Activated gamma-delta T cell treated with Interleukin-2 at 50 U/mL for 16 hours (primary cell): ENCODE measurements around the gene ANKH.
"Not testable (repeated sequence)": the region's sequence is repeated elsewhere in the genome, so short reads cannot be mapped to it uniquely, and the experiment has no call there.

Experiments used
- DNase-seq: peaks from one replicate; pipeline ENCODE4 v3.0.0-alpha.2; 2020

The ANKH gene

DNA sequence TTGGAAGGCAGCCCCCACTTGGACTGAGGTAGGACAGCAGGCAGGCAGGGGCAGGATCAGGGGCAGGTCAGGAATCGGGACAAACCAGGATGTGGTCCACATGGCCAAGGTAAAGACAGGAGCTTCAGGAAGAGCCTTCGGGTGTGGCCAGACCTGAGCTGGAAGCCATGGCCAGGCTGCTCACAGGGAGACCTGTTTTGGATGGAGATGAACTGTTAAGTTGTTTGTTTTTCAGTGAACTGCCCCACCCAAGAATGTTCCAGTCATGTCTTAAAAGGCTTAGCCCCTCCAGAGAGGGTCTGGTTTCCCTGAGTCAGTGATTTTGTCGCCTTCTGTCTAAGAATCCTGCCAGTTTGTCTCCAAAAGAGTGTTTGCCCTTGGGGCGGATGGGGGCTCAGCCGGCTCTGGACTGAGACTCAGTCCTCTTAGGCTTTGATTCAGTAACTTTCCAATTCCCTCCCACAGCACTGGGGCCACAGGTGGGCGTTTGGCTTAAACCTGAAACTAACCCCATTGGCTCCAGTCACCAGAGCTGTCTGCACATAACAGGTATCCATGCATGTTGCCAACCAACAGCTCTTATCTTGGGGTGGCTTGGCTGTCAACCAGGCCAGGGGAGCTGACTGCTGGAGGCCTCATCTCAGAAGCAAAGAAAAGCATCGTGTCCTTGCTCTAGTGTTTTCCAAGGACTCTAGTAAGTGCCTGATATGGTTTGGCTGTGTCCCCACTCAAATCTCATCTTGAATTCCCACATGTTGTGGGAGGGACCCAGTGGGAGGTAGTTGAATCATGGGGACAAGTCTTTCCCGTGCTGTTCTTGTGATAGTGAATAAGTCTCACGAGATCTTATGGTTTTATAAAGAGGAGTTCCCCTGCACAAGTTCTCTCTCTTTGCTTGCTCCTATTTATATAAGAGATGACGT, 11.3 kb upstream of the ANKH start:
- DNase-seq, result no peak

DNA sequence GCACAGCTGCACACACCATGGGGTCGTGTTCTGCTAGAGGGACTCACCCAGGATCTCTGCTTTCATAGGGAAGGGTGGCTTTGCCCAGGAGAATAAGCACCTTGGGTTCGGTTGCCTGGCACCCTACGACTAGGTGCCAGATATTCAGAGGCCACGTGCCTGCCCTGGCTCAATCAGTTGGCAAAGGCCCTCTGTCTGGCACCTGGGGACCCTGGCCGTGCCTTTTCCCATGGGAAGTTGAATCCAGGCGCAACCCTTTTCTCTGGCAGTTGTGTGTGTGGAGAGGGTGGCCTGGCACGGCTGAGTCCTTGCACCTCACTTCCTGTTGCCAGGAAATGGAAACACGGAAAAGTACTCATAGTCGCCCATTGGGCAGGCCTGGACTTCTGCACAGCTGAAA, 10.2 kb upstream of the ANKH start:
- DNase-seq, result no peak

DNA sequence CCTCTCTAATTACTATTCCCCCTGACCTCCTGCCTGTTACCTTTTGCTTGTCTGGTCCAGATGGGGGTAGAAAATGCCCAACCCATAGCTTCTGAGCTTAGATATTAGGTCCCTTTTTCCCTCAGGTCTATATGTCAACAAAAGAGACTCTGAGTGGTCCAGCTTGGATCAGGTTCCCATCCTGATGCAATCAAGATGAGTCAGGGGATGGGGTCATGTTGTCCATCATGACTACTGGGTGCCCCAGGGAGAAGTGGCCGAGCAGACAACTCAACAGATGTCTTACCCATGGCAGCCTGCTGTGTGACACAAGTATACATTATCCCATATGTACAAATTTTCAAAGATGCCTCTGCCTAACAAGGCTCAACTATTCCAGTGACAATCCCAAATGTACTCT, 9.1 kb upstream of the ANKH start:
- DNase-seq, result no peak

DNA sequence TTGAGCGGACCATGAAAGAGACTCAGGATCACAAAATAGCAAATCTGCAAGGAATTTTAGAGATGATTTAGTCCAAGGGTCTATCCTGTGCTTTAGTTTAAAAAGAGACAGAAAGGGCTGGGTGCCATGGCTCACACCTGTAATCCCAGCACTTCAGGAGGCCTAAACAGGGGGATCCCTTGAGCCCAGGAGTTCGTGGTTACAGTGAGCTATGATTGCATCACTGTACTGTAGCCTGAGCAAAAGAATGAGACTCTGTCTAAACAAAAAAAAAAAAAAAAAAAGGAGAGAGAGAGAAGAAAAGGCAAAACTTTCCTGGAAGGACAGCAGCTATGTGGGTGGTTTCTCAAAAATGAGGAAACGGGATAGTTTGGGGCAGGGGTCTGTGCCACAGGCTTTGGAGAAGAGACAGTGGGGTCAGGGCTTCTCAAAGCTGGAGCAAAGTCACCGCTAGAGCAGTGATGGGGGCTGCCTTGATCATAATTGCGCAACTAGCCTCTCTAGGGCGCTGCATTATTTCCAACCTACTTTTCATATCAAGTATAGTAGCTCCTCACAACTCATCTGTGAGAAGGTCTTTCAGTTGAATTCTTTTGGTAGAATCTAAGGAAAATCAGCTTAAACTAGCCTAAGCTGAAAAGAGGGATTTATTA, 8.5 kb upstream of the ANKH start:
- no peak for DNase-seq

DNA sequence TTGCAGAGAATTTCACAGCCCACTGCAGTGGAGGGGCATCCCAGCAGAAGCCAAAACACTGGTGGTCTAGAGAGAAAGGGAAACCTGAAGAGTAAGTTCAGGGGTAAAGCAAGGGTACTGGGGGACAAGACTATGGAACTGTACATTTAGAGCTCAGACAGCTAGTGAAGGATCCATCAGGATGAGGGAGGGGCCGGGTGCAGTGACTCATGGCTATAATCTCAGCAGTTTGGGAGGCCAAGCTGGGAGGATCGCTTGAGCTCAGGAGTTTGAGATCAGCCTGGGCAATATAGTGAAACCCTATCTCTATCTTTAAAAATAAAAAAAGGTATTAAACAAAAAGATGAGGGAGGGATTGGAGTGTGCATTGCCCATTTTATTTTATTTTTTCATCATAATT, 7.8 kb upstream of the ANKH start:
- DNase-seq, result no peak

DNA sequence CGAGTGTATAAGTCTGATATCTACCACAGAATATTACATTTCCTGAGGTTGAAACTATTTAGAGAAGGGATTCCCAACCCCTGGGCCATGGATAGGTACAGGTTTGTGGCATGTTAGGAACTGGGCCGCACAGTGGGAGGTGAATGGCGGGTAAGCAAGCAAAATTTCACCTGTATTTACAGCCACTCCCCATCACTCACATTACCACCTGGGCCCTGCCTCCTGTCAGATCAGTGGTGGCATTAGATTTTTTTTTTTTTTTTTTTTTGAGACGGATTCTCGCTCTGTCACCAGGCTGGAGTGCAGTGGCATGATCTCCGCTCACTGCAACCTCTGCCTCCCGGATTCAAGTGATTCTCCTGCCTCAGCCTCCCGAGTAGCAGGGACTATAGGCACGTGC, 6.6 kb upstream of the ANKH start:
- not testable (repeated sequence) for DNase-seq

DNA sequence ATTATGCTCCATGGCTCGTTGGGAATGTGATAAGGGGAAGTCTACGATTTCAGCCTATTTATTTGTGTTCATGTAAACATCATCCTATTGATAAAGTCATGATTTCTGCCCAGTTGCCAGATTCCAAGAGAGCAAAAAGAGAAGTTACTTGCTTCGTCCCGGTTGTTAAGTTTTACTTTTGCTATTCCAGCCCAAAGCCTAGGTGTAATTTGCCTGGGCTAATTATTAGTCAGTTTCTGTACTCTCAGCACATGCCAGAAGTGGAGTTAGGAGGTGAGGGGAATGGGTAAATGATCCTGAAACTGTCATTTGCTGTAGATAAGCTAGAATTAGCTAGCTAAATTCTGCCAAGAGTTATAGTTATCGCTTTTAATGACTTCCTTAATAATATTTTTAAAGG, 4.5 kb upstream of the ANKH start:
- DNase-seq, result no peak

DNA sequence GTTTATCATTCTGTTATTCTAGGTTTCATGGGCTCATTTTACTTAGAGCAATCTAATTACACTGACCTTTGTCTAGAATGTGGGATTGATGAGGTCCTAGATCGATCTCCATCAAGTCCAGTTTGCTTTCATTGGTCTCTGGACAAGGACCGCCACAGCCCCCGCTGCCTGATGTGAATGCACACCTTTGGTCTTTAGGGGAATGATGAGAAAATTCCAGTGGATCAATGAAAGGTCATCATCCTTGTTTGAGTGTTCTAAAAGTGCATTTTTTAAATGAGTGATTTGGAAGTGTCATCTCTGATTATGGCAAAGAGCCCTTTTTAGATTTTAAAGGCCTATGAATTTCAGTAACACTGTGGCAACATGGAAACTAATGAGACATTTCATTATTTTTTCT, 2.2 kb upstream of the ANKH start:
- no peak for DNase-seq

DNA sequence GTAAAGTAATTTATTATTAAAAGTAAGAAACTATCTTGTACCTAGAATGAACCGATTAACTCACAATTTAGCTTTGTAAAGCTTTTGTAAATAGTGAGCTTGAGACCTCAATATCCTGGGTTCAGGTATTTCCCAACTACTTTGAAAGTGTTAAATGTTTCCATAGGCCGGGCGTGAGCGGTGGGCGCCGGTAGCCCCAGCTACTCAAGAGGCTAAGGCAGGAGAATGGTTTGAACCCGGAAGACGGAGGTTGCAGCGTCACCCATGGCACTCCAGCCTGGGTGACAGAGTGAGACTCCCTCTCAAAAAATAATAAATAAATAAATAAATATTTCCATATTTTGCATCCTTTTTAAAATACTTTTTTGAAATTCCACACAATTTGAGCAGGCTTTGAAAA, 1.5 kb upstream of the ANKH start:
- no peak for DNase-seq

DNA sequence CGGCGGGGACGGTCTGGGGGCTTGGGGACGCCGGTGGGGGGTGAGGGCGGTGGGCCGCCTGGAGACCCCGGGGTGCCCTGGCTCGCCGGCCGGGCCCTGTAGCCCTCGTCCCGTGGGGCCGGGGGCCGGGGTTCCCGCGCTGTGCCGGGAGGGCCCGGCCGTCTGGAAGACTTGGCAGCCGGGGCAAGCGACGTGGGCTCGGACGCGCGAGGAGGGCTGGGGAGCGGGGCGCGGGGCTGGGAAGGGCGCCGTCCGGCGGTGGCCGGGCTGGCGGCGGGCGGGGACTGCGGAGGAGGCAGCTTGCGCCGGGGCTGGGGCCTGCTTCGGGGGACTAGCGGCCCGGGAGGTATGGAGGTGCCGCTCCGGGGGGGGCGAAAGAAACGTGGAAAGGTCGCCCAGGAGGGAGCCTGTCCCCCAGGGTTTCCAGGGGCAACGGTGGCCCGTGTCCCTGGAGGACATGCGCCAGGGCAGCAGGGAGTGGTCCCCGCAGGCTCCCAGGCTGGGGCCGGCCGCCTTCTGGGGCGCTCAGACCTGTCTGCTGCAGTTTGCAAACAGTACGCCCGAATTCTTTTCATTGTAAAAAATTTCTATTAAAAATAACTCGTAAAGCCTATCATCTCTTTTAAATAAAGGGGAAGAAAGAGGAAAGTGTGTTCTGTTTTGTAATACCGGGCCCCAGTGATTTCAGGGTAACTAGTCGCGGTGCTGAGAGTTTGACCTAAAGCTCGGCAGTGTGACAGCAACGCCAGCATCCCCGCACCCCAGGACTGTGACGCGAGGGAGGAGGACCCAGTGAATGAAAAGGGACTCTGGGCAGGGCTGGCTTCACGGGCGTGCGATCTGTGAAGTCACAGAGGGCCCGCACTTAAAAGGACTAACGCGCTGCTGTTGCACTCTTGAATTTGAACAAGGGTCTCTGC, 752 bp upstream of the ANKH start:
- DNase-seq, result peak; percentile 51

DNA sequence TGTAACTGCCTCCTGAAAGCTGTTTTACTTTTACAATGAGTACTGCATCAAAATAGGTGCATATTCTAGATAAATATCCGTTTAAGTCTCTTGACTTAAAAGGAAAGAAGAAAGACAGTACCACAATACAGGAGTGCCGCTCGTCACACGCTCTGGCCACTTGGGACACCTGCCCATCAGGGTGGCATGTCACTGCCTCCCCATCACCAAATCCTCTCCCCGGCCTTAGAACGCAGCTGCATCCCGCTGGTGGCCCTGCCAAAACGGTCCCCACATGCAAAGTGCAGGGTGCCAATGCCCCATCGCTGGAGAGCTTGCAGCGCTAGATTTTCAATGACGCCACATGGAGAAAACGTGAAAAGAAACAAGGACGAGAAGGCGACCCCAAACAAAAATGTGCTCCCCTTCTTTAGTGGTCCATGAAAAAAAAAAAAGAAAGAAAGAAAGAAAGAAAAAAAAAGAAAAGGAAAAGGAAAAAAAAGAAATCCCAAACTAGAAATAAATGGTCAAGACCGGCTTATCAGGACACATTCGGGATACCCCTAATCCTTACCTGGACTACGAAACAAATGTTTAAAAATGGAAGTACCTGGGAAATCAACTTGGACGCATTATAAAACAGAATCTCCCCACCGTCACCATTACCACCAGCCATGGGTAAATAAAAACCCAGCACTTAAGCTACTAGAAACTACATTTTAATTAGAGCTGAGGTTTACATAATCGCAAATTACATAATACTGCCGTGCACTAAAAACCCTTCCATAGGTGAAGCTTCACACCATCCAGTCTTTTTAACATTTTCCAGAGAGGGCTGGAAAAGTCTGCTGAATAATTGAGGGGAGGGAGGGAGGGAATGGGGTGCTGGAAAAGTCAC, 1.0 kb downstream of the ANKH start:
- peak; percentile 12 for DNase-seq

DNA sequence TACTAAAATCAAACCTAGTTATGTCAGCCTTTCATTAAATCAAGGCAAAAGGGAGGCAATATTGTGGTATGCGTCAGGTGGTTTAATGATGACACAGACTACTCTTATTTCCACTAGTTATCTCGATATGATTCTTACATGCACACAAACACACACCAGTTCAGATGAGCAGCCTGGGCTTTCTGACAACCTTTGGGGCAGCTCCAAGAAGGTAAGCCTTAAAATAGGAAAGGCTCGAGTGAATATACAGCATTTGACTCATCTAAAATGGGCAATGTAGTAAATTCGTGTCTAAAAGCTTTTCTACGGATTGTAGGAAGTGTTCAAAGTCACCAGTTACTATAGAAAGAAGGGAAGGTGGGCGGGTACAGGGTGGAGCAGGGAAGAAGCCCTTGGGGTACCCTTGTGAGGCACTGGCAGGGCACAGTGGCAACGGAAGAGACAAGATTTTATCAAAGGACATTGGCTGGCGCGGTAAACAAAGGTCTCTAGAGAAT, 1.9 kb downstream of the ANKH start:
- DNase-seq, result no peak

DNA sequence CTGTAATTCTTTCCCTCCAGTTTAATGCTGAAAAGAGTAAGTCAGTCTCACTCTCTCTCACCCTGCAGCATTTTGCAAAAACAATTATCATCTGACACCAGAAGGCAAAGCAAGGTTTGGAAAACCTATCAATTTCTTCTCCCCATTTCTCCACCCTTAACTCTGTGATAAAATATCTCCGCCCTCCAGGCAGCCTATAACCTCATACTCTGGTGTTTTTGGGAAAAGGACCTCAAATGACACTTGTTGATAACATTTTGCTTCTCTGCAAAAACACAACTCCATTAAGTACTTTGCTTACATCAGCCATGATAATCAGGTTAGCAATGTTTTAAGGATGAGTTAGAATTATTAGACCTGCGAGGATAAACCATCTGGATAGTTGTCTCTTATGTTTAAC, 2.3 kb downstream of the ANKH start:
- DNase-seq, result no peak

DNA sequence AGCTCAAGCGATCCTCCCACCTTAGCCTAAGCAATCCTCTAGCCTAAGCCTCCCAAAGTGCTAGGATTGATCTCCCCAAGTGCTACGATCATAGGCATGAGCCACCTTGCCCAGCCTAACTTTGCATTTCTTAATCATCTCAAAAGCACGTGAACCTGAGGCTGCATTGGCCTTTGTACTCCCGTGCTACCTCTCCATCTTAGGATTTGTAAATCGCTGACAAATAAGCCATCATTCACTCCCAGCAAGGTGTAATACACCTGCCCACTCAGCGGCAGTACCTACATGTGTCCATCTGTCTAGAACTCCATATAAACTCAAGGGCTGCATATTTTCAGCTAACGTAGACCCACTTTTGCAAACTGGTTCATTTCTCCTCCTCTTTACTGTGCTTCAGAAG, 2.8 kb downstream of the ANKH start:
- no peak for DNase-seq

DNA sequence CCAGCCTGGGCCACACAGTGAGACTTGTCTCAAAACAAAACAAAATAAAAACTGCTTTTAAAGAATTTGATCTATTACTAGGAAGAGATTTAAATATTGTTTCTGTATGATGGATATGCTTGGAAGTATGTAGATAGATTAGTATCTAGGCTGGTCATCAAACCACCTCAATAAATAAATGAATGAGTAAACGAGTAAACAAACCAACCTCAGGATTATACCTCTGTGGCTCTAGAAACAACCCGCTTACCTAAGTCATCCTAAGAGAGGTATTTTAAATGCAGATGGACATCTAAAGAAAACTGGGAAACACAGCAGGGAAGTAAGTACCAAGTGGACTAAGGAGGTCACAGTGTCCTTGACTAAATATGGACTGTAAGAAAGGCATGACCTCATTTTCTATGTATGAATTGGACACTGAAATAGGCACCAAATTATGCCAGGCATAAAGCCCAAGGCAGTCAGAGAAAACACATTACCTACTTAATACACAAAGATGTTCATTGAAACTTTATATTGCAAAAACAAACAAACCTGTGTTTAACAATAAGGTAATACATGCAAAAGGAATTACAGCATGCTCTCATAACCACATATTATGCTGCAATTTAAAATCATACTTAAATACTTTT, 7.3 kb downstream of the ANKH start:
- no peak for DNase-seq

DNA sequence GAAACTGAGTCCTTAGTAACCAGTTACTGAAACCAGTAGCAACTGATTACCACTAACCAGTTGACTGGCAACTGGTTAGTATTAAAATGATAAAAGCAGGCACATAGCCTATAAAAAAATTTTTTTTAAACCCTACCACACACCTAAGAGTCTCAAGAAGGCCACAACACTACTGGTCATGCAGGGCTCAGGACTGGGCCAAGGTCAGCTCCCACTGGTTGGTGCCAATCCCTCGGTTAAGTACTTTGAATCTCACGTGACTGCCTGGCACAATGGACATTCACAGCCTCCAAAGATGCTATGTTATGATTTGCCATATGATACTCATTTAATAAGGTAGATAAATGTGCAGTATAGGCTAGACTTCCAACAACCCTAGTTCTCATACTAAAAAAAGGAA, 8.5 kb downstream of the ANKH start:
- DNase-seq, result no peak

DNA sequence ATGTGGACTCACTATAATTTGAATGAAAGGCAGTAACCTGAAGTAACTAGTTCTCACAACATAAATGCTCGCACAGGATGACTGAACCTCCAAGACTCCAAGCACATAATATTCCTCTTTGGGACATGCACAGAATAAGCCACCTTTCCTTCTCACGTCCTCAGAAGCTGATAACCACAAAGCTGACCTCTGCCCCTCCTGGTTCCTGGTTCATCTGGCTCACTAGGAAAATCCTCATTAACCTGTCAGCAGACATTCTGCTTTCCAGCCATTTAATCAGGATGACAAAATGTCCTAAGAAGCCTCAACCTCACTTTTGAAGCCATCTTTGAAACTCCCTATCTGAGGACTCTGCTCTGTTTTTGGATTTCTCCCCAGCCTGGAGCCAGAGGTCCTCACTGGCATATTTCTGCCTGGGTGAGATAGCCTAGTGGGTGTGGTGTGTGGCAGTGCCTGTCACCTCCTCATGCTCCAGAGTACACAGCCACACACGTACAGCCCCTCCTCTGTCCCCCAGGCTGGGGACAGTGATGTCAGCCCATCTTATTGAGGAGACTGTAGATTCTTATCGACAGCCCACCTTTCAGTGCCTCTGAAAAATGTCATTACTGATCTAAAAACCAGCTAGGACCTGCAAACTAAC, 10.3 kb downstream of the ANKH start:
- no peak for DNase-seq

DNA sequence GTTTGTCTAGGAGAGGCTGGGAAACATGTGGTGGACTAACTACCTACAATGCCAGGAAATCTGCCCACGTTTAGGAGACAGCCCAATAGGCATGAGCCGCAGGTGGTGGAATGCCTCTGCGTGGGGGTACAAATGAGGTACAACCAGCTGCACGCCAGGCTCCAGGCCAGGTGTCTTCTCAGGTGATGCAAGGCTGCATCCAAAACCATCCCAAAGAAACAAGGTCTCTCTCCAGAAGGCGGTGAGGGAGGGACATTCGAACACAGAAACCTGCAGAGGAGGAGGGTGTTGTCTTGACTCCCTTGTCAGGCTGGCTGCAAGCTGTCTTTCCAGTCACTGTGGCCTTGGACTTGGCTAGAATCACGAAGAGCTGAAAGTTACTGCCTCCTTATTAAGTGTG, 11.6 kb downstream of the ANKH start:
- DNase-seq, result no peak

DNA sequence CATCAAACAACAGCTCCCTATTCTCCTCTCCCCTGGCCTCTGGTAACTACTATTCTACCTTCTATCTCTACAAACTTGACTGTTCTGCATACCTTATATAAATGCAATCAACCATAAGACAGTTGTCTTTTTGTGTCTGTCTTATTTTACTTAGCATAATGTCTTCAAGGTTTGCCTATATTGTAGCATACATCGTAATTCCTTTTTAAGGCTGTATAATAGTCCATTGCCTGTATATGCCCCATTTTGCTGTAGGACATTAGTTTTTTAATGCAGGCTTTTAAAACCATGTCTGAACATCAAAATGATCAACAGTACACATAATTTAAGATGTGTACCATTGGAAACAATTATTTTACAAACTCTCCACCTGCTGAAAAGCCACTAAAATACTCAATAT, 12.4 kb downstream of the ANKH start:
- no peak for DNase-seq

DNA sequence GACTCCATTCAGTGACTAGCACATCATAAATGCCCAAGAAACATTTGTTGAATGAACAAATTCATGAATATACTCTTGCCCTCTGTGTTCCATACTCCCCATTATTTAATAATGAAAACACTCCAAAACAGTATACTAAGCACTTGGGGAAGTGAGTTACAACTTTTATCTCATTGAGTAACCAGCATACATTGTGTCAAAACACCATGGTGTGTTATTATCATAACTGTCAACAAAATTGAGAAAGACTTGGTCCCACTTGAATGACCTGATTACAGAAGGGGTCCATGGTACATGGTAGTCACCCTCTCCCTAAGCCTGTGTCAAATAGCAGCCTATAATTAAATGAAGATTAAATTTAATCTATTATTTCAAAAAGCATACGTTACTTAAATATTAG, 16.2 kb downstream of the ANKH start:
- no peak for DNase-seq

DNA sequence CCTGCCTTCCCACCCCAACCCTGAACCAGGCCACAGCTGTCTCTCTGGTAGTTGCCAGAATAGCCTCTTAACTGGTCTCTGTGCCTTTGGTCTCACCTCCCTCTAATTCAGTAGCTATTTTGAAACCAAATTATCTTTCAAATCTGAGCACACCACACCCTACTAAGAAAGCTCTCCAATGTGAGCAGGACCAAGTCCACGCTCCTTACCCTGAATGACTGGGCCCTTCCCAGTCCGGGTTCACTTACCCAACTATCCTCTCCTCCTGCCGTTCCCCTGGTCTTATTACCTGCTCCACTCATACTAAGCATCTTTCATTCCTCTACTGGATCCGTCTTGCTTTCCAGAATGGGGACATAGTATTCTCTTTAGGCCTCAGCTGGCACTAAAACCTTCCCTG, 16.8 kb downstream of the ANKH start:
- no peak for DNase-seq
